OCI-LY3 (cell line): ENCODE results near the gene GPR34.

Experiments used
- EZH2phosphoT487 ChIP-seq: fragments of 200-600 bp; shearing (Covaris generic); IDR thresholded peaks from 2 replicates; pipeline ENCODE4 v1.6.1; 2018; ENCODE audit warnings: antibody characterized with exemption, mixed run types, low read depth
- TF ChIP-seq, protein P1 (sequence below): fragments of 200-600, 300-600 bp; sonication (generic); IDR thresholded peaks from 2 replicates; pipeline ENCODE4 v1.5.1; 2014; ENCODE audit warnings: antibody characterized with exemption, low read length, low read depth

DNA sequence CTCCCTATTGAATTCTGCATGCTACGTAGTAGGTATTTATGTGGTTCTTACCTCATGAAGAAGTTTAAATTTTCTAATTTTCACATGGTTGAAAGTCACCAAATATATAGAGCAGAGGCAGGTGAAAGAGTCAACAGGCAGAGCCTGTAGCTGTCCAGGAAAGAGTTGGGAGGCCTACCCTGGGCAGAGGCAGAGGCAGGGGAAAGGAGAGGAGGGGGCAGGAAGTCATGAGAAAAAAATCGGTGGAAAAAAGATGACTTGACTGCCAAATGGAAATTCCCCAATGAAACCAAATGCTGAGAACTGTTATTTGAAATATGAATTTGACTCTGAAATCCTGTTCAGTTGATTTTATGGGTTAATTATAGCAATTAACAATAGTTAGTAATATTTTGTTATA is 23.1 kb upstream of the GPR34 start:
- TF ChIP-seq, protein P1, sequence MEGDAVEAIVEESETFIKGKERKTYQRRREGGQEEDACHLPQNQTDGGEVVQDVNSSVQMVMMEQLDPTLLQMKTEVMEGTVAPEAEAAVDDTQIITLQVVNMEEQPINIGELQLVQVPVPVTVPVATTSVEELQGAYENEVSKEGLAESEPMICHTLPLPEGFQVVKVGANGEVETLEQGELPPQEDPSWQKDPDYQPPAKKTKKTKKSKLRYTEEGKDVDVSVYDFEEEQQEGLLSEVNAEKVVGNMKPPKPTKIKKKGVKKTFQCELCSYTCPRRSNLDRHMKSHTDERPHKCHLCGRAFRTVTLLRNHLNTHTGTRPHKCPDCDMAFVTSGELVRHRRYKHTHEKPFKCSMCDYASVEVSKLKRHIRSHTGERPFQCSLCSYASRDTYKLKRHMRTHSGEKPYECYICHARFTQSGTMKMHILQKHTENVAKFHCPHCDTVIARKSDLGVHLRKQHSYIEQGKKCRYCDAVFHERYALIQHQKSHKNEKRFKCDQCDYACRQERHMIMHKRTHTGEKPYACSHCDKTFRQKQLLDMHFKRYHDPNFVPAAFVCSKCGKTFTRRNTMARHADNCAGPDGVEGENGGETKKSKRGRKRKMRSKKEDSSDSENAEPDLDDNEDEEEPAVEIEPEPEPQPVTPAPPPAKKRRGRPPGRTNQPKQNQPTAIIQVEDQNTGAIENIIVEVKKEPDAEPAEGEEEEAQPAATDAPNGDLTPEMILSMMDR: no peak
- no peak for TF ChIP-seq EZH2phosphoT487
